SK-N-SH (cell line): ENCODE measurements around the gene ABCA3. TPM values are rescaled to one million over a fixed set of nuclear protein-coding genes. Genes with fewer than 3 reads are reported as not detected.

Experiments
- CTCF ChIA-PET: fragments of 300-600, 350-600 bp; formaldehyde crosslinking; extraction: SDS; loops from one replicate; lab custom pipeline; 2021; lab: Yijun Ruan, JAX
- POLR2A ChIA-PET: fragments of 350-600 bp; sonication (Branson Sonifier 250); formaldehyde crosslinking; extraction: SDS; loops from one replicate; lab custom pipeline; 2020; ENCODE audit warnings: antibody characterized with exemption, inconsistent platforms; lab: Yijun Ruan, JAX
- DNase-seq: peaks from one replicate; pipeline ENCODE4 v3.0.0; 2012
- H2AFZ ChIP-seq: fragments of 200-600 bp; sonication (generic); 2 replicates; pipeline ENCODE4 v1.8.1; 2016; ENCODE audit warnings: antibody characterized with exemption, mild to moderate bottlenecking, low read depth
- H3F3A ChIP-seq: fragments of 200-600 bp; sonication (generic); replicated peaks from 2 replicates; pipeline ENCODE3; 2016; ENCODE audit warnings: antibody characterized with exemption, mild to moderate bottlenecking; ENCODE audit not compliant: insufficient read depth
- H3K27ac ChIP-seq, 2 experiments: fragments of 200-500 bp in 1 of 2; fragments of 200-600 bp in 1 of 2; sonication (Bioruptor generic) in 1 of 2; sonication (generic), shearing (Covaris generic) in 1 of 2; 2 replicates each; pipeline versions ENCODE4 v1.5.1 to v1.6.1; 2014 to 2016; ENCODE audit warnings: low read depth in 2 of 2, inconsistent platforms in 1 of 2, low read length in 1 of 2, mild to moderate bottlenecking in 1 of 2, mixed read lengths in 1 of 2
- H3K27me3 ChIP-seq: fragments of 200-600 bp; sonication (generic), shearing (Covaris generic); 2 replicates; pipeline ENCODE4 v1.6.1; 2016; ENCODE audit warnings: mixed run types; ENCODE audit not compliant: insufficient read depth
- H3K36me3 ChIP-seq, 2 experiments: fragments of 200-500 bp in 1 of 2; fragments of 200-600 bp in 1 of 2; sonication (Bioruptor generic) in 1 of 2; sonication (generic) in 1 of 2; replicated peaks in 1 of 2; 2 replicates each; pipeline versions ENCODE3 to v1.5.1; 2014 to 2016; ENCODE audit warnings: low read length in 1 of 2, mild to moderate bottlenecking in 1 of 2; ENCODE audit not compliant: insufficient read depth in 2 of 2, control insufficient read depth in 1 of 2
- H3K4me1 ChIP-seq, 2 experiments: fragments of 200-500 bp in 1 of 2; fragments of 200-600 bp in 1 of 2; sonication (Bioruptor generic) in 1 of 2; sonication (generic), shearing (Covaris generic) in 1 of 2; 2 replicates each; pipeline versions ENCODE4 v1.5.1 to v1.6.1; 2014 to 2016; ENCODE audit warnings: low read depth in 1 of 2, low read length in 1 of 2, mixed run types in 1 of 2; ENCODE audit not compliant: insufficient read depth in 2 of 2, control insufficient read depth in 1 of 2
- H3K4me2 ChIP-seq: fragments of 200-600 bp; sonication (generic), shearing (Covaris generic); 2 replicates; pipeline ENCODE4 v1.6.1; 2017; ENCODE audit warnings: mixed run types
- H3K4me3 ChIP-seq, 2 experiments: fragments of 200-500 bp in 1 of 2; fragments of 200-600 bp in 1 of 2; sonication (Bioruptor generic) in 1 of 2; sonication (generic), shearing (Covaris generic) in 1 of 2; 2 replicates each; pipeline versions ENCODE4 v1.5.1 to v1.8.1; 2014 to 2016; ENCODE audit warnings: low read depth in 2 of 2, inconsistent platforms in 1 of 2, low read length in 1 of 2, mild to moderate bottlenecking in 1 of 2, mixed read lengths in 1 of 2, moderate library complexity in 1 of 2
- H3K79me2 ChIP-seq: fragments of 200-600 bp; sonication (generic); 2 replicates; pipeline ENCODE4 v1.8.1; 2017; ENCODE audit warnings: mild to moderate bottlenecking; ENCODE audit not compliant: insufficient read depth
- H3K9ac ChIP-seq: fragments of 200-600 bp; sonication (generic); 2 replicates; pipeline ENCODE4 v1.6.1; 2017; ENCODE audit warnings: mixed run types
- H3K9me2 ChIP-seq: fragments of 200-600 bp; sonication (generic); 2 replicates; pipeline ENCODE4 v1.6.1; 2017; ENCODE audit warnings: mixed run types
- H3K9me3 ChIP-seq: fragments of 200-600 bp; sonication (generic); 2 replicates; pipeline ENCODE4 v1.6.1; 2017; ENCODE audit warnings: mixed run types, mild to moderate bottlenecking, moderate library complexity
- H4K20me1 ChIP-seq: fragments of 200-600 bp; sonication (generic); 2 replicates; pipeline ENCODE4 v1.6.1; 2017; ENCODE audit warnings: mild to moderate bottlenecking, mixed run types; ENCODE audit not compliant: insufficient read depth
- CHD2 ChIP-seq: fragments of 150-350 bp; IDR thresholded peaks from 2 replicates; pipeline ENCODE4 v1.6.1; 2018; ENCODE audit warnings: low read length; ENCODE audit not compliant: partially characterized antibody
- ELF1 ChIP-seq: IDR thresholded peaks from 2 replicates; pipeline ENCODE4 v1.4.0; 2012
- EP300 ChIP-seq, 2 experiments: IDR thresholded peaks; 2 replicates each; pipeline versions ENCODE4 v1.4.0 to v1.6.1; 2012; ENCODE audit warnings: borderline replicate concordance in 1 of 2, low read depth in 1 of 2, low read length in 1 of 2
- FOXJ3 ChIP-seq: sonication (generic); formaldehyde crosslinking; IDR thresholded peaks from 2 replicates; pipeline ENCODE4 v1.5.1; 2020; ENCODE audit warnings: mild to moderate bottlenecking, missing genetic modification reagents
- GATA2 ChIP-seq: sonication (generic); formaldehyde crosslinking; IDR thresholded peaks from 2 replicates; pipeline ENCODE4 v1.5.0; 2020; ENCODE audit warnings: mild to moderate bottlenecking, missing genetic modification reagents
- IRF3 ChIP-seq: fragments of 150-350 bp; IDR thresholded peaks from 2 replicates; pipeline ENCODE4 v1.6.1; 2016; ENCODE audit warnings: mild to moderate bottlenecking, low read depth, low read length
- JUND ChIP-seq: IDR thresholded peaks from 2 replicates; pipeline ENCODE4 v1.4.0; 2012
- MAX ChIP-seq: IDR thresholded peaks from 2 replicates; pipeline ENCODE4 v1.4.0; 2012; ENCODE audit warnings: low read depth
- MEF2A ChIP-seq: IDR thresholded peaks from 2 replicates; pipeline ENCODE4 v1.4.0; 2012; ENCODE audit warnings: low read depth, borderline replicate concordance
- MXI1 ChIP-seq: IDR thresholded peaks from 2 replicates; pipeline ENCODE4 v1.6.1; 2012; ENCODE audit warnings: mild to moderate bottlenecking, low read depth, low read length, improper control_type of control experiment
- NFIC ChIP-seq: IDR thresholded peaks from 2 replicates; pipeline ENCODE4 v1.4.0; 2012; ENCODE audit warnings: borderline replicate concordance
- NRF1 ChIP-seq: IDR thresholded peaks from 2 replicates; pipeline ENCODE4 v1.6.1; 2012; ENCODE audit warnings: low read depth, mild to moderate bottlenecking, low read length
- POLR2AphosphoS5 ChIP-seq: IDR thresholded peaks from 2 replicates; pipeline ENCODE4 v1.6.1; 2012; ENCODE audit warnings: low read depth, low read length
- RAD21 ChIP-seq: IDR thresholded peaks from 2 replicates; pipeline ENCODE4 v1.6.1; 2012; ENCODE audit warnings: mild to moderate bottlenecking, low read length
- RCOR1 ChIP-seq: fragments of 150-350 bp; IDR thresholded peaks from 2 replicates; pipeline ENCODE4 v1.6.1; 2017; ENCODE audit warnings: antibody characterized with exemption, low read length
- RXRA ChIP-seq: IDR thresholded peaks from 2 replicates; pipeline ENCODE4 v1.4.0; 2012; ENCODE audit warnings: low read depth, mild to moderate bottlenecking, borderline replicate concordance
- SMC3 ChIP-seq: IDR thresholded peaks from 2 replicates; pipeline ENCODE4 v1.6.1; 2012; ENCODE audit warnings: low read depth, low read length, improper control_type of control experiment
- TAF1 ChIP-seq: IDR thresholded peaks from 2 replicates; pipeline ENCODE4 v1.6.1; 2012; ENCODE audit warnings: low read depth, mild to moderate bottlenecking, low read length, moderate library complexity, borderline replicate concordance
- TCF12 ChIP-seq: IDR thresholded peaks from 2 replicates; pipeline ENCODE4 v1.4.0; 2012
- TEAD4 ChIP-seq: IDR thresholded peaks from 2 replicates; pipeline ENCODE4 v1.4.0; 2012; ENCODE audit warnings: mild to moderate bottlenecking, borderline replicate concordance; ENCODE audit not compliant: insufficient read depth
- YY1 ChIP-seq: IDR thresholded peaks from 2 replicates; pipeline ENCODE4 v1.4.0; 2012; ENCODE audit warnings: low read depth, mild to moderate bottlenecking
- WGBS: methylation state at CpG from one replicate; pipeline ENCODE4 v1.1.6; 2017; ENCODE audit warnings: low lambda C conversion rate; 5-methylcytosine and 5-hydroxymethylcytosine counted together
- polyA plus RNA-seq, 3 experiments: library from polyadenylated mRNA; depleted of rRNA; stranded (reverse); fragments of >200 nt; gene quantifications; 2 replicates each; pipeline ENCODE4 v1.2.3, GENCODE V29; 2012
- TF ChIP-seq, protein P1 (sequence below): IDR thresholded peaks from 2 replicates; pipeline ENCODE4 v1.4.0; 2012; ENCODE audit warnings: low read depth, borderline replicate concordance
- TF ChIP-seq, protein P2 (sequence below): fragments of 200-600 bp; sonication (generic); IDR thresholded peaks from 2 replicates; pipeline ENCODE4 v1.6.1; 2017; ENCODE audit warnings: antibody characterized with exemption, mild to moderate bottlenecking, moderate library complexity
- TF ChIP-seq, protein P3 (sequence below): IDR thresholded peaks from 2 replicates; pipeline ENCODE4 v1.4.0; 2012; ENCODE audit warnings: low read depth, borderline replicate concordance

ABCA3 gene
- polyA plus RNA-seq, 1 of the 3 experiments (the other 2 are of a cell fraction): 9.9 TPM

DNA sequence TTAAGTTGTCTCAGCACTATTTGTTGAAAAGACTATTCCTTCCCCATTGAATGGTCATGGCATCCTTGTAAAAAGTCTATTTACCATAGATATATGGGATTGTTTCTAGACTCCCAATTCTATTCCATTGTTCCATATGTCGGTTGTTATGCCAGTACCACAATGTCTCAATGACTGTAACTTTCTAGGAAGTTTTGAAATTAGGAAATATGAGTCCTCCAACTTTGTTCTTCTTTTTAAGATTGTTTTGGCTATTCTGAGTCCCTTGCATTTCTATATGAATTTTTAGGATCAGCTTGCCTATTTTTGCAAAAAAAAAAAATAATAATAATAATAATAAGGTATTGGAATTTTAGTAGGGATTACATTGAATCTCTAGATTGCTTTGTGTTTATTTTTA lies 43.0 kb upstream of the ABCA3 start:
- Histone ChIP-seq H3K27ac (no peak overlapping the region), H4K20me1 (no peaks in the 10 kb centered on the region), H3K4me3 (no peak overlapping the region), H3K9ac (no peak overlapping the region), H2AFZ (no peak overlapping the region), H3K27me3 (no peaks in the 10 kb centered on the region), H3K4me2 (no peak overlapping the region), H3K36me3 (no peaks in the 10 kb centered on the region), H3K4me1 (no peaks in the 10 kb centered on the region), H3F3A (no peaks in the 10 kb centered on the region), H3K9me3 (no peaks in the 10 kb centered on the region), H3K9me2 (no peaks in the 10 kb centered on the region), H3K79me2 (no peaks in the 10 kb centered on the region)
- CTCF ChIA-PET: no interaction called here
- DNase-seq: no peak
- WGBS: 91% methylated on average over 1 of the region's 1 CpG
- TF ChIP-seq POLR2AphosphoS5: no peak
- TF ChIP-seq TAF1: no peak
- TF ChIP-seq TEAD4: no peak
- TF ChIP-seq NFIC: no peak
- no peak for TF ChIP-seq MAX
- no peak for TF ChIP-seq JUND
- TF ChIP-seq NRF1: no peak
- TF ChIP-seq RCOR1: no peak
- TF ChIP-seq MXI1: no peak
- TF ChIP-seq, protein P1, sequence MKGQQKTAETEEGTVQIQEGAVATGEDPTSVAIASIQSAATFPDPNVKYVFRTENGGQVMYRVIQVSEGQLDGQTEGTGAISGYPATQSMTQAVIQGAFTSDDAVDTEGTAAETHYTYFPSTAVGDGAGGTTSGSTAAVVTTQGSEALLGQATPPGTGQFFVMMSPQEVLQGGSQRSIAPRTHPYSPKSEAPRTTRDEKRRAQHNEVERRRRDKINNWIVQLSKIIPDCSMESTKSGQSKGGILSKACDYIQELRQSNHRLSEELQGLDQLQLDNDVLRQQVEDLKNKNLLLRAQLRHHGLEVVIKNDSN: no peak
- TF ChIP-seq RAD21: no peak
- no peak for TF ChIP-seq EP300 (IDR thresholded peaks at IDR 0.05; ENCODE audit: borderline replicate concordance in 1 of 2, low read depth in 1 of 2, low read length in 1 of 2)
- TF ChIP-seq YY1: no peak
- TF ChIP-seq MEF2A: no peak
- TF ChIP-seq RXRA: no peak
- TF ChIP-seq ELF1: no peak
- TF ChIP-seq GATA2 (CRISPR knock-in tag): no peak
- TF ChIP-seq IRF3: no peak
- no peak for TF ChIP-seq CHD2
- POLR2A ChIA-PET: no interaction called here

DNA sequence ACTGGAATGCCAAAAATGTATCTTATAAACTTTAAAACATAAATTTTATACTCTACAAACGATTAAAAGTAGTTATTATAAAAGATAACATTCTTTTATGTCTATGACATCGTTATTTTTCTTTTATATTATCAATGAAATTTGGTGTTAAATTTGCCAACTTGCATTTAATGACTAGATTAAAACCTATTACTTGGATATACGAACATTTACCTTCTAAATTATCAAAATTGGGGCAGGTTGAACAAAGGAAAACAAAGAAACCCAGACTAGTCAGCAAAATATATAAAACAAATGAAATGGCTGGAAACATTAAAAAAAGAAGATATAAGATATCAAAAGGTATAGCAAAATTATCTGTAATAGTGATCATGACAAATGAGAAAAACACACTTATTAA lies 34.1 kb upstream of the ABCA3 start:
- Histone ChIP-seq H3K4me3 (no peak overlapping the region), H2AFZ (no peak overlapping the region), H3K79me2 (no peaks in the 10 kb centered on the region), H4K20me1 (no peaks in the 10 kb centered on the region), H3F3A (no peaks in the 10 kb centered on the region), H3K9me2 (no peaks in the 10 kb centered on the region), H3K9me3 (no peaks in the 10 kb centered on the region), H3K9ac (no peak overlapping the region), H3K4me1 (no peaks in the 10 kb centered on the region), H3K36me3 (no peaks in the 10 kb centered on the region), H3K4me2 (no peak overlapping the region), H3K27ac (no peak overlapping the region), H3K27me3 (no peaks in the 10 kb centered on the region)
- 26% methylated on average over 3 of the region's 3 CpGs for WGBS
- CTCF ChIA-PET: interaction anchor here (0.9 to 2.1 kb wide), 3 partner anchors 10 to 35 kb away, joined by 3 to 5 read pairs (median 3); partner anchors contain the start of gene ABCA3
- DNase-seq: no peak
- POLR2A ChIA-PET: no interaction called here
- TF ChIP-seq, protein P2, sequence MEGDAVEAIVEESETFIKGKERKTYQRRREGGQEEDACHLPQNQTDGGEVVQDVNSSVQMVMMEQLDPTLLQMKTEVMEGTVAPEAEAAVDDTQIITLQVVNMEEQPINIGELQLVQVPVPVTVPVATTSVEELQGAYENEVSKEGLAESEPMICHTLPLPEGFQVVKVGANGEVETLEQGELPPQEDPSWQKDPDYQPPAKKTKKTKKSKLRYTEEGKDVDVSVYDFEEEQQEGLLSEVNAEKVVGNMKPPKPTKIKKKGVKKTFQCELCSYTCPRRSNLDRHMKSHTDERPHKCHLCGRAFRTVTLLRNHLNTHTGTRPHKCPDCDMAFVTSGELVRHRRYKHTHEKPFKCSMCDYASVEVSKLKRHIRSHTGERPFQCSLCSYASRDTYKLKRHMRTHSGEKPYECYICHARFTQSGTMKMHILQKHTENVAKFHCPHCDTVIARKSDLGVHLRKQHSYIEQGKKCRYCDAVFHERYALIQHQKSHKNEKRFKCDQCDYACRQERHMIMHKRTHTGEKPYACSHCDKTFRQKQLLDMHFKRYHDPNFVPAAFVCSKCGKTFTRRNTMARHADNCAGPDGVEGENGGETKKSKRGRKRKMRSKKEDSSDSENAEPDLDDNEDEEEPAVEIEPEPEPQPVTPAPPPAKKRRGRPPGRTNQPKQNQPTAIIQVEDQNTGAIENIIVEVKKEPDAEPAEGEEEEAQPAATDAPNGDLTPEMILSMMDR: no peak
- TF ChIP-seq JUND: no peak
- TF ChIP-seq, protein P3, sequence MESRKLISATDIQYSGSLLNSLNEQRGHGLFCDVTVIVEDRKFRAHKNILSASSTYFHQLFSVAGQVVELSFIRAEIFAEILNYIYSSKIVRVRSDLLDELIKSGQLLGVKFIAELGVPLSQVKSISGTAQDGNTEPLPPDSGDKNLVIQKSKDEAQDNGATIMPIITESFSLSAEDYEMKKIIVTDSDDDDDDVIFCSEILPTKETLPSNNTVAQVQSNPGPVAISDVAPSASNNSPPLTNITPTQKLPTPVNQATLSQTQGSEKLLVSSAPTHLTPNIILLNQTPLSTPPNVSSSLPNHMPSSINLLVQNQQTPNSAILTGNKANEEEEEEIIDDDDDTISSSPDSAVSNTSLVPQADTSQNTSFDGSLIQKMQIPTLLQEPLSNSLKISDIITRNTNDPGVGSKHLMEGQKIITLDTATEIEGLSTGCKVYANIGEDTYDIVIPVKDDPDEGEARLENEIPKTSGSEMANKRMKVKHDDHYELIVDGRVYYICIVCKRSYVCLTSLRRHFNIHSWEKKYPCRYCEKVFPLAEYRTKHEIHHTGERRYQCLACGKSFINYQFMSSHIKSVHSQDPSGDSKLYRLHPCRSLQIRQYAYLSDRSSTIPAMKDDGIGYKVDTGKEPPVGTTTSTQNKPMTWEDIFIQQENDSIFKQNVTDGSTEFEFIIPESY: no peak
- no peak for TF ChIP-seq FOXJ3 (CRISPR knock-in tag)
- no peak for TF ChIP-seq TCF12
- TF ChIP-seq RCOR1: no peak
- TF ChIP-seq TAF1: no peak
- TF ChIP-seq POLR2AphosphoS5: no peak
- no peak for TF ChIP-seq IRF3
- no peak for TF ChIP-seq SMC3
- TF ChIP-seq MXI1: no peak
